RWPE2 (cell line): ENCODE data around the gene LDLRAD1.
A peak's percentile ranks its signal among the peaks of the same experiment; 100 is the strongest.

Experiments used
- ATAC-seq: fragments of 200-7000 bp; cut with Tn5 transposase; 3 replicates; pipeline ENCODE4 v1.9.1; 2021; ENCODE audit warnings: low read depth
- DNase-seq: peaks from one replicate; pipeline ENCODE4 v3.0.0-alpha.2; 2020; ENCODE audit warnings: low spot score
- H3K27ac ChIP-seq: fragments of 450-650 bp; 2 replicates; pipeline ENCODE4 v1.5.1; 2017; ENCODE audit warnings: mild to moderate bottlenecking; ENCODE audit not compliant: poor library complexity, severe bottlenecking
- H3K27me3 ChIP-seq: fragments of 250-450 bp; sonication (Bioruptor Pico); 2 replicates; pipeline ENCODE4 v1.5.1; 2021; ENCODE audit warnings: mild to moderate bottlenecking, moderate library complexity; ENCODE audit not compliant: insufficient read depth, poor library complexity, severe bottlenecking
- H3K36me3 ChIP-seq: fragments of 250-450 bp; sonication (Bioruptor Pico); 2 replicates; pipeline ENCODE4 v1.5.1; 2020; ENCODE audit warnings: low read depth, mild to moderate bottlenecking, moderate library complexity
- H3K4me1 ChIP-seq: fragments of 250-450 bp; sonication (Bioruptor Pico); 2 replicates; pipeline ENCODE4 v1.5.1; 2021; ENCODE audit warnings: mild to moderate bottlenecking, moderate library complexity; ENCODE audit not compliant: insufficient read depth, poor library complexity, severe bottlenecking
- H3K4me3 ChIP-seq: fragments of 250-450 bp; sonication (Bioruptor Pico); 2 replicates; pipeline ENCODE4 v1.5.1; 2021; ENCODE audit warnings: mild to moderate bottlenecking, moderate library complexity; ENCODE audit not compliant: severe bottlenecking
- H3K9me3 ChIP-seq: fragments of 250-450 bp; sonication (Bioruptor Pico); 2 replicates; pipeline ENCODE4 v1.5.1; 2021; ENCODE audit warnings: mild to moderate bottlenecking, moderate library complexity; ENCODE audit not compliant: severe bottlenecking
- CTCF ChIP-seq: fragments of 450-650 bp; IDR thresholded peaks from one replicate; pipeline ENCODE4 v1.5.1; 2017; ENCODE audit warnings: mild to moderate bottlenecking, moderate library complexity; ENCODE audit not compliant: poor library complexity, severe bottlenecking

LDLRAD1 gene

GRCh38 chr1:54003249-54003646 is 14.7 kb downstream of the LDLRAD1 start:
- ATAC-seq (no peak), DNase-seq (no peak)
- H3K27me3 ChIP-seq: no peaks in the 10 kb centered on the region
- no peak for TF ChIP-seq CTCF
- H3K36me3 ChIP-seq: no peaks in the 10 kb centered on the region
- H3K9me3 ChIP-seq: no peaks in the 10 kb centered on the region
- H3K4me3 ChIP-seq: no peak overlapping the region
- no peak overlapping the region for H3K27ac ChIP-seq
- H3K4me1 ChIP-seq: no peaks in the 10 kb centered on the region

- ATAC-seq (no peak), DNase-seq (no peak)
- TF ChIP-seq CTCF: no peak
- Histone ChIP-seq H3K36me3 (no peaks in the 10 kb centered on the region), H3K27me3 (no peaks in the 10 kb centered on the region), H3K27ac (no peak overlapping the region), H3K9me3 (no peaks in the 10 kb centered on the region), H3K4me1 (no peaks in the 10 kb centered on the region), H3K4me3 (no peak overlapping the region)
These were observed 15.3 kb downstream of the LDLRAD1 start for GRCh38 chr1:54002544-54003248.

DNA sequence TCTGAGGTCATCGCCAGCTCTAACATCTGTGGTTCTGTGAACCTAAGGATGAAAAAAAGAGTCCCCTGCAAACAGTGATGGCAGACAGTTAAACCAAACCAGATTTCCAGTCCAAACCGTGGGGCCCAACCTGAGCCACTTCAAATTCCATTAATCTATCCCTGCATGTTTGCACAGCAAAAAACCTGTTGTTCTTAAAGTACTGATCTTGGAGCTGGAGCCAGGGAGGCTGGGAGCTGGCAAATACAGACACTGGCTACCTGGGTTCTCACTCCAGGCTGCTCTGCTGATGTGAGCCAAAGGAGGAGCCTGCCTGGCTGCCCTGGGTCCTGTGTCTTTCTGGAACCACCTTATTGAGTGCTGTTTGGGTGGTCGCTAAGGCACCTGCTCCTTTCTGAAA is 16.4 kb downstream of the LDLRAD1 start:
- Histone ChIP-seq H3K36me3 (no peaks in the 10 kb centered on the region), H3K27me3 (no peaks in the 10 kb centered on the region), H3K9me3 (no peaks in the 10 kb centered on the region), H3K4me3 (no peak overlapping the region), H3K4me1 (no peaks in the 10 kb centered on the region), H3K27ac (no peak overlapping the region)
- no peak for TF ChIP-seq CTCF
- ATAC-seq (no peak), DNase-seq (no peak)

- H3K27me3 ChIP-seq: no peaks in the 10 kb centered on the region
- H3K9me3 ChIP-seq: no peaks in the 10 kb centered on the region
- TF ChIP-seq CTCF: no peak
- H3K4me3 ChIP-seq: no peak overlapping the region
- DNase-seq (no peak), ATAC-seq (peak; percentile 51; the same call in 1 of the 3 replicates)
- H3K36me3 ChIP-seq: no peaks in the 10 kb centered on the region
- no peak overlapping the region for H3K27ac ChIP-seq
- no peaks in the 10 kb centered on the region for H3K4me1 ChIP-seq
These were observed 18.1 kb downstream of the LDLRAD1 start for GRCh38 chr1:53999920-54000319.

- no peak for TF ChIP-seq CTCF
These were observed 19.8 kb downstream of the LDLRAD1 start for GRCh38 chr1:53998223-53998622.

More at GRCh38 chr1:53998223-53998622, 19.8 kb downstream of the LDLRAD1 start:
- Histone ChIP-seq H3K27me3 (no peaks in the 10 kb centered on the region), H3K4me3 (no peak overlapping the region), H3K36me3 (no peaks in the 10 kb centered on the region), H3K9me3 (no peaks in the 10 kb centered on the region), H3K27ac (no peak overlapping the region), H3K4me1 (no peaks in the 10 kb centered on the region)
- DNase-seq: no peak
- no peak for ATAC-seq
